ENCODE measurements around the gene M1AP. TPM values are rescaled to one million over a fixed set of nuclear protein-coding genes. Genes with fewer than 3 reads are reported as not detected.
A peak's percentile ranks its signal among the peaks of the same experiment; 100 is the strongest.
"Not testable (repeated sequence)": the region's sequence is repeated elsewhere in the genome, so short reads cannot be mapped to it uniquely, and the experiment has no call there.

The M1AP gene
- total RNA-seq, 1 donor from 2014 or later, result 0.41 TPM

GRCh38 chr2:74653985-74654882 lies 6.1 kb upstream of the M1AP start, which contains the start of gene SEMA4F:
TSS of gene SEMA4F (plus strand) at chr2:74654247. CDS start at chr2:74654377, 130 bp downstream.
- peak; percentile 17 for FAIRE-seq
- DNase-seq (ENCODE audit: low spot score in 2 of 2), result peak; percentile 92 to 96

GRCh38 chr2:74653589-74653984 lies 5.5 kb upstream of the M1AP start:
- DNase-seq (ENCODE audit: low spot score in 2 of 2), result no peak
- no peak for FAIRE-seq

- FAIRE-seq (no peak), DNase-seq (ENCODE audit: low spot score in 2 of 2) (no peak)
Measured at GRCh38 chr2:74646834-74647482, 1.2 kb downstream of the M1AP start.

GRCh38 chr2:74646201-74646600 lies 1.9 kb downstream of the M1AP start:
- no peak for FAIRE-seq
- DNase-seq (ENCODE audit: low spot score in 2 of 2), result no peak

- no peak for FAIRE-seq
- no peak for DNase-seq (ENCODE audit: low spot score in 2 of 2)
Measured at GRCh38 chr2:74645344-74645743, 2.8 kb downstream of the M1AP start.

GRCh38 chr2:74639550-74639949 lies 8.6 kb downstream of the M1AP start:
- DNase-seq (ENCODE audit: low spot score in 2 of 2) (no peak), FAIRE-seq (no peak)

GRCh38 chr2:74632939-74633312 lies 15.2 kb downstream of the M1AP start:
- DNase-seq (ENCODE audit: low spot score in 2 of 2) (no peak), FAIRE-seq (no peak)

- FAIRE-seq, result no peak
Measured at GRCh38 chr2:74632209-74632938, 15.8 kb downstream of the M1AP start.

GRCh38 chr2:74630454-74630853 lies 17.7 kb downstream of the M1AP start:
- FAIRE-seq; DNase-seq (ENCODE audit: low spot score in 2 of 2): not testable (repeated sequence)

More at GRCh38 chr2:74632209-74632938, 15.8 kb downstream of the M1AP start:
- DNase-seq (ENCODE audit: low spot score in 2 of 2), result no peak

- DNase-seq (ENCODE audit: low spot score in 2 of 2) (no peak), FAIRE-seq (no peak)
Measured at GRCh38 chr2:74628538-74629105, 19.5 kb downstream of the M1AP start.

GRCh38 chr2:74625658-74626425 lies 22.3 kb downstream of the M1AP start:
- no peak for DNase-seq (ENCODE audit: low spot score in 2 of 2)

GRCh38 chr2:74620671-74621070 lies 27.5 kb downstream of the M1AP start:
- FAIRE-seq (no peak), DNase-seq (ENCODE audit: low spot score in 2 of 2) (no peak)

More at GRCh38 chr2:74625658-74626425, 22.3 kb downstream of the M1AP start:
- FAIRE-seq, result no peak

- FAIRE-seq (no peak), DNase-seq (ENCODE audit: low spot score in 2 of 2) (no peak)
Measured at GRCh38 chr2:74619651-74620297, 28.4 kb downstream of the M1AP start.

GRCh38 chr2:74618410-74619083 lies 29.6 kb downstream of the M1AP start:
- DNase-seq (ENCODE audit: low spot score in 2 of 2), result no peak
- no peak for FAIRE-seq

GRCh38 chr2:74617122-74617521 lies 31.0 kb downstream of the M1AP start:
- FAIRE-seq, result no peak
- DNase-seq (ENCODE audit: low spot score in 2 of 2), result no peak

GRCh38 chr2:74606927-74607326 lies 41.2 kb downstream of the M1AP start:
- DNase-seq (ENCODE audit: low spot score in 2 of 2) (no peak), FAIRE-seq (no peak)

GRCh38 chr2:74603282-74604000 lies 44.7 kb downstream of the M1AP start:
- FAIRE-seq (no peak), DNase-seq (ENCODE audit: low spot score in 2 of 2) (no peak)
